ENCODE measurements around the gene STUM.

The STUM gene

GRCh38 chr1:226551299-226551698, 2.7 kb downstream of the STUM start:
- no peak for TF ChIP-seq CTCF (IDR thresholded peaks at IDR 0.05; ENCODE audit: borderline replicate concordance, insufficient read depth, low read depth, low read length)
- H3K4me3 ChIP-seq (ENCODE audit: low read depth, low read length): no peak overlapping the region

GRCh38 chr1:226552061-226552460, 3.5 kb downstream of the STUM start:
- H3K4me3 ChIP-seq (ENCODE audit: low read depth, low read length): no peak overlapping the region
- TF ChIP-seq CTCF (IDR thresholded peaks at IDR 0.05; ENCODE audit: borderline replicate concordance, insufficient read depth, low read depth, low read length): no peak

- TF ChIP-seq CTCF (IDR thresholded peaks at IDR 0.05; ENCODE audit: borderline replicate concordance, insufficient read depth, low read depth, low read length): no peak
- H3K4me3 ChIP-seq (ENCODE audit: low read depth, low read length): no peak overlapping the region
Observed at GRCh38 chr1:226553266-226553923, 4.8 kb downstream of the STUM start.

- no peak overlapping the region for H3K4me3 ChIP-seq (ENCODE audit: low read depth, low read length)
- no peak for TF ChIP-seq CTCF (IDR thresholded peaks at IDR 0.05; ENCODE audit: borderline replicate concordance, insufficient read depth, low read depth, low read length)
Observed at GRCh38 chr1:226553924-226554282, 5.3 kb downstream of the STUM start.

GRCh38 chr1:226555092-226555491, 6.5 kb downstream of the STUM start:
- TF ChIP-seq CTCF (IDR thresholded peaks at IDR 0.05; ENCODE audit: borderline replicate concordance, insufficient read depth, low read depth, low read length): no peak
- H3K4me3 ChIP-seq (ENCODE audit: low read depth, low read length): no peak overlapping the region

GRCh38 chr1:226557424-226557823, 8.9 kb downstream of the STUM start:
- H3K4me3 ChIP-seq (ENCODE audit: low read depth, low read length): no peak overlapping the region
- no peak for TF ChIP-seq CTCF (IDR thresholded peaks at IDR 0.05; ENCODE audit: borderline replicate concordance, insufficient read depth, low read depth, low read length)

- no peak overlapping the region for H3K4me3 ChIP-seq (ENCODE audit: low read depth, low read length)
- TF ChIP-seq CTCF (IDR thresholded peaks at IDR 0.05; ENCODE audit: borderline replicate concordance, insufficient read depth, low read depth, low read length): no peak
Observed at GRCh38 chr1:226558036-226558650, 9.6 kb downstream of the STUM start.

All from GM12875 (cell line).